ENCODE data around the gene IL17C.

The IL17C gene

DNA sequence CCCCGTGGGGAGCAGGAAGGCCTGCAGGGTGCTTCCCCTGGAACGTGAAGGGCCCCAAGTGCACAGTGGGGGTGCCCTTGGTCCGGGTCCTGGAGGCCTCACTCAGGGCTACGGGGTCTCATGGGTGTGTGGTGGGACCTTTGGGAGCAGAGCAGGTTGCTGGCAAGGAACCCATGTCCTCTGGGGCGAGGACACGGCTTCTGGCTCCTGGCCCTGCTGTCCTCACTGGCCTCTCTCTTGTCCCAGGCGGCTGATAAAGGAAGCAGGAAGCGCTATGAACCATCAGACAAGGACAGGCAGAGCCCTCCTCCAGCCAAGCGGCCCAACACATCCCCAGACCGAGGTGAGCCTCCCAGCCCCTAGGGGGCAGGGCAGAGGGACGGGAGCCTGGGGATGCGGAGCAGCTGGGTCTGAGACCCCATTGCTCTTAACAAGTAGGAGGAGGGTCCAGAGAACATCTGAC, 9.8 kb upstream of the IL17C start:
- no peak for FAIRE-seq

DNA sequence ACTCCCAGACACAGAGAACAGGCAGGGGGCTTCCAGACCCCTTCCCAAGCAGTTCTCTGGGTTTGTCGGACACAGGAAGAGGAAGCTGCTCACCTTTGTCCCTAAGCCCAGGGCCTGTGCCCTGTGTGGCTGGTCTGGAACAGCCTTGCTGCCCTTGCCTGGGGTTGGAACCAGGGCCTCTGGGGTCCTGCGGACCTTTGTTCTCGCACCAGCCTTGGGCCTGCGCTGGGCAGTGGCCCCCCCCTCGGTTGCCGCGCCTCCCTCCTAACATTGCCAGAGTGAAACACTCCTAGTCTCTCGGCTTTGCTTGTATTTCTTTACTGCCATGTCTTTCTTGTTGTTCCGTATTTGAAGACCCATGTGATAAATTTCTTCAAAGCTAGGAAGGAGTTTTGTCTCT, 8.5 kb upstream of the IL17C start:
- FAIRE-seq = no peak

DNA sequence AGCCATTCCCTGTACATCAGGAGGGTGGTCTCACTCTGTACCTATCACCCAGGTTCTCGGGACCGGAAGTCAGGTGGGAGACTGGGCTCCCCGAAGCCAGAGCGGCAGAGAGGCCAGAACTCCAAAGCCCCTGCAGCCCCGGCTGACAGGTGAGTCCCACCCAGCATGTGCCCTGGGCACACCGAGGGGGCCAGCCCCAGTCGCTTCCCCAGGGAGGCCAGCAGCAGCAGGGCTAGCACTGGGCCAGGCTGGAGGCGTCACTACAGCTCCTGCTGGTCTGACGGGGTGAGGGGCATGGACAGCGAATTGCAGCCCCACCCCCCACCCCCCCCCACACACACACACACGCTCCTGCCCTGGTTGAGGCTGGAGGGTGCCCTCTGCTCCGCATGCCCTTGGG, 7.9 kb upstream of the IL17C start:
- no peak for FAIRE-seq

DNA sequence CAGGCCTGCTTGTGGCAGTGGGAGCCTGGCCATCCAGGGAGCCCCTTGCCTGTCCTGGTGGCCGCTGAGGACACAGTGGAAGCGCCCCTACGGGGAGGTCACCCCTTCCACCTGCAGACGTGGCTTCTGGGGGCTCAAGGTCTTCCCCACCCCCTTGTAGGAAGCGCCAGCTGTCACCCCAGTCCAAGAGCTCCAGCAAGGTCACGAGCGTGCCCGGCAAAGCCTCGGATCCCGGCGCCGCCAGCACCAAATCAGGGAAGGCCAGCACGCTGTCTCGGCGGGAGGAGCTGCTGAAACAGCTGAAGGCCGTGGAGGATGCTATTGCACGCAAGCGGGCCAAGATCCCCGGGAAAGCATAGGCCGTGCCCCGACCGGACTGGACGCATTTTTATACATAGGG, 7.4 kb upstream of the IL17C start:
- FAIRE-seq = no peak

DNA sequence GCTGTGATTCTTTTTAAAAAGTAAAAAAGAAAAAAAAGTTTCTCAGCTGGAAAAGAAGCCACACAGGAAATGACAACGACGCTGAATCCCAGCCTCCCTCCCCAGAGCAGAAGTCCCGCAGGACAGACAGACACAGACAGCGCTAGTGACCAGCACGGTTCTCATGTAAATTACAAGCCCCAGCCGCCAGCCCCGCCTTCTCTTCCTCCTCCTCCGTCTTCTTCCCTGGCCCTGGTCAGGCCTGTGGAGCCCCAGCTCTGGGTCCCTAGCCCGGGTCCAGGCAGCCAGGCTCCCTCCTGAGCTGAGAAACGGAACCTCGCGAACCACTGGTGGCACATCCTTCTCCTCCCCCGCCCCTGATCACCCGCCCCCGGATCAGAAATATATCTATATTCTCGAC, 7.0 kb upstream of the IL17C start:
- no peak for FAIRE-seq

DNA sequence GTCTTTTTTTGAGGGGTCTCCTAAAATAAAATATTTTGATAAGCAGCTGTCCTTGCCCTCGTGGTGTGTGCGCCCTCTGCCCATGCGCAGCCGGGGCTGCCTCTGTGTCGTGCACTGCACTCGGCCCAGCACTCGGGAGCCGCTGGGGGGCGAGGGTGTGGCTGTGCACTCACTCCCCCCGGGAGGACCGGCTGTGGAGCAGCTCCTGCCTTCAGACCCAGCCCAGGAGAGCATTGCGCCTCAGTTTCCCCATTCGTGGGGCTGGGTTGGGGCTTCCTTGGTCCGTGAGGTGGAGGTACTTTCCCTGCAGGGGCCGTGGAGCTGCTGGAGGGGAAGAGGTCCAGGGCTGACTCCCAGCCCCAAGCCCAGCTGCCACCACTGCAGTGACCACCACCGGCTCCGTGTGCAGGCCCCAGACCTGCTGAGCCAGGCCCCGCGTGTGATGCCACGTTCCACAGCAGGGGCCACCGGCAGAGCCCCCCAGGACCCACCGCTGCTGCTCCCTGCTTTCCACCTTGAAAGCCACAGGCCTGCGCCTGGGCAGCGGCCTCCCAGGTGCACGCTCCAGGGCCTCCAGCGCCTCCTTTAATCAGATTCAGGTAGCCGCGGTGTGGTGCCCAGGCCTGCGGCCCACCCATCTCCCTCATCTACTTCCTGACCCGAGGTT, 6.3 kb upstream of the IL17C start:
- no peak for FAIRE-seq

DNA sequence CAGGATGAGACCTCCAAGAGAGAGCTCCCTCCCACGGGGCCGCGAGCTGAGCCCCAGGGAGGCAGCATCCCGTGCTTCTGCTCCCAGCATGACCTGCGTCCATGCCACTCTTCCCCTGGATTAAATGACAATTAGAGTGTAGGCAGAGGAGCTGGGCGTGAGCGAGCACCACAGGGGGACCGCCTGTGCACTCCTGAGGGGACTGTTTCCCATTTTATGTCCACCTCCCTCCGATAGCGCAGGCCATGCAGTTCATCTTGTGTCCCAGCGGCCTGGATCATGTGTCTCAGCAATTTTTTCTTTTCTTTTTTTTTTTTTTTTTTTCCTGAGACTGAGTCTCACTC, 5.8 kb upstream of the IL17C start:
- no peak for FAIRE-seq

DNA sequence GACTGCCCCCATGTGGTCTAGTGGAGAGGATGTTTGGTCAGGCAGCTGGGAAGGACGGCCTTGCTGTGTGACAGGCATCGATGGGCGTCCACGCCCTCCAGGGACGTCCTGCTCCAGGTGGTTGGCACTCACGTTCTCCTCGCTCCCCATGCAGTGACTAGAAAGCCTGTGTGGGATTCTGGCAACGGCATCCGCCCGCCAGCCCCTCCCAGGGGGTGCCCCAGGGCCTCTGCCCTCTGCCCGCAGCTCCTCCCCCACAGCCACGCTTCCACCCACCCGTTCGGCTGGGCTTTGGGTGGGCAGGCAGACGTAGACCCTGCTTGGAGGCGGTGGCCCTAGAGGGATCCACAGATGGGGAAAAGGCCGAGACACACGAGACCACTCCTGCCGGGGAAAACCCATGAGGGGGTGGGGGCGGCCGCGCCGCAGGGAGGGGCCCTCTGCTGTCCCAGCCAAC, 4.7 kb upstream of the IL17C start:
- no peak for FAIRE-seq

DNA sequence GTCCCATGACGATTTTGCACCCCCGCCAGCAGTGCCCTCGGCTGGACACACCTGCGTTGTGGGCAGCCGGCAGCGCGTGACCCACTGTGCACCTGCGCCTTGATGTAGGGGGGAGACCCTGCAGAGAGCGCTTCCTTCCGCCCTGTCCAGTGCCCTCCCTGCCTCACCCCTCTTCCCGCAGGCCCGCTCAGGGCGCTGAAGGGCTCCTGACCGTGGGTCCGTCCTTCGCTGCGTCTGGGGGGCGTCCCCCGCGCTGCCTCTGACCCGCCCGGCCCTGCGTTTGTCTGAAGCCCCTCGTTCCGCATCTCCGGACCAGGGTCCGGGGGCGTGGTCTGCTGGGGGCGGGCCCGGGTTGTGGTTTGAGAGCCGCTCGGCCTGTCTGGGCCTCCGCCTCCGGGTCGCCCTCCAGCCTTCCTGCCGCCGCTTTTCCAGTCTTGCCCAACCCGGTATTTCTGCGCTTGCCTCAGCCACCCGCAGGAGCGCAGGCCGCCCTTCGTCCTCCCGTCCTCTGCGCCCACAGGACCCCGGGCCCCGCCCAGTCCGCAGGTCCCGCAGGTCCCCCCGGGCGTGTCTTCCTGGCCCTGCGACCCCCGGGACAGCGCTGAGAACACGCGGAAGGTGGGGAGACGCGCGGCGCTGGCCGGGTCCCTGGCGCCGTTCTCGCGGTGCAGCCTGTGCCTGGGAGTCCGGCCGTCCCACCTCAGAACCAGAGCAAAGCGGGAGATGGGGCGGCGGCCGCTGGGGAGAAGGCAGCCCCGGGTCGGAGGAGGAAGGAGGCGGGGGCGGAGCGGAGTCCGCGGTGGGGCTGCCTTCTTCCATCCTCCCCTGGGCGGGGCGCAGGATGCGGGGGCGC, 4.0 kb upstream of the IL17C start:
- no peak for FAIRE-seq

DNA sequence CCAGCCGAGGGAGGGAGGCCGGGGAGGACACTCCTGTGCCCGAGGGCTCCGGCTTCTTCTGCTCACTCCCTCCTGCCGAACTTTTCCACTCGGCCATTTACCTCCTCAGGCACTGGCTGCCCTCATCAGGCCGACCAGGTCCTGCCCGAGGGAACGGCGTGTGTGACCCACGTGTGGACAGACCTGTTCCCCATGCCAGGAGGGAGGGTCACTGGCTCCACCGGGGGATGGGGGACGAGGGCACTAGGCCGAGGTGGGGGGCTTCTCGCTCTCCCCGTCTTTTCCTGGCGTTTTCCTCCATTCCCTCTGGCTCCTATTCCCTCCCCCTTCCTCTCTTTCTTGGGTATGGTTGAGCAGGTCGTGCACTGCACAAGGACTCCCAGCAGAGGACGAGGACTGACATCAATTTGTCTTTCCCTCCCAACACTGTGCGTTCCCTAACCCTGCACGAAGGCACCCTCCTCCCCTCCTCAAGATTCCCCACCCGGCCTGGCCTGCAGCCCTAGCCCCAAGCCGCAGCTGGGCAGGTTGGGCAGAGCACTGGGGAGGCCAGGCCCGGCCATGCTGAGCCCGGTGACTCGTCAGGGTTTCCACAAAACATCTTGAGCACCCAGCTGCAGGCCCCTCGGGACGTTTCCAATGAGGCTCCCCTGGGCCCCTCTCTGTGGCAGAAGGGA, 3.2 kb upstream of the IL17C start:
- FAIRE-seq = no peak

DNA sequence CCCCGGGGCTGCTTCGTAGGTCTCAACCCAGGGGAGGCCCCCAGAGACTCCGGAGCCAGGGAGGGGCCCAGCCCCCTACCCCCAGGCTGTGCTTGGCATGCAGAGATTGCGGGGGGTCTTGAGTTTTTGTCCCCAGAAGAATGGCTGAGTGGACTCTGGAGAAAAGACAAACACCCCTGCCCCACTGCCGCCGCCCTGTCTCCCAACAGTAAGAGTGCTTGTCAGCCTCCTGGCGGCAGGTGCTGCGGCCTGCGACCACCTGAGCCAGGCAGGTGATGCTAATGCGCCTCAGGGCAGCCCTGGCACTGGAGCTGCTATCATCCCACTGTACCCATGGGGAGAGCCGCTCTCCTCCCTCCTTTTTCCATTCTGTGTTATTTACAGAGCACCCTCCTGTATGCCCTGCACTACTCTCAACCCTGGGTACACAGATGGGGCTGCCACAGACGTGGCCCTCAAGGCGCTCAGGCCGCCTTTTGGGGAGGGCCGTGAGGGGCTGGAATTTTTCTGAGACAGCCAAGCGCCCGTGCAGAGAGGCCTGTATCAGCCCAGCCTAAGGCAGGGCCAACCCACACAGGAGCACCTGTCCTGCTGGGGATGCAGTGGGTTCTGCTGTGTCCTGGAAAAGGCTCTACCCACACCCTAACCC, 2.6 kb upstream of the IL17C start:
- no peak for FAIRE-seq

DNA sequence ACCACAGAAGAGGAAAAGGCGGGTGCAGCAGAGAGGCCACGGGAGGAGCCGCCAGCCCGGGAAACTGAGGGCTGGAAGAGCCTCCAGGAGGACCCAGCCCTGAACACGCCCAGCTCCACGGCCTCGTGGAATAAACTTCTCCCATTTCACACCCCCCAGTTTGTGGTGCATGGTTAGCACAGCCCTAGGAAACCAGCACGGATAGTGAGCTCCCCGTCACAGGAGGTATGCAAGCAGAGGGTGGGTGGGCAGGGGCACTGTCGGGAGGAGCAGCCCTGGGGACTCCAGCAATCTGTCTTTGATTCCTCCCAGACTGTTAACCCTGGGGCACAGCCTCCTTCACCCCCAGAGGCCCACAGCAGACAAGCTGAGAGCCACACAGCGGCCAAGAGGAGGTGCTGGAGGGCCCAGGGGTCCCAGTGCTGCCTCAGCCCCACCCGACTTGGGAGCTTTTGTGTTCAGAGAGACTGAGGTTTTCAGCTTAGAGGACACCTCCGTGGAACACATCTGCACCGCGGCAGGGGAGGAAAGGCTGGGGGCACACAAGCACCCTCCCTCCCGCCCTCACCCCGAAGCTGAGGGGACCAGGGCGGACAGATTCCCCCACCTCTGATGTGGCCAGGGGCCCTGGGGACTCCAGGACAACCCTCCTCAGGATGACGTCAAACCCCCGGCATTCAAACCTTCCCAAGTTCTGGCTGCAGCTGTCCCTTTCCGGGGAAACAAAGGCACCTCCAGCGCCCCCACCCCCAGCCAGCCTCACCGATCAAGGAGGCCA, 1.7 kb upstream of the IL17C start:
- no peak for FAIRE-seq

DNA sequence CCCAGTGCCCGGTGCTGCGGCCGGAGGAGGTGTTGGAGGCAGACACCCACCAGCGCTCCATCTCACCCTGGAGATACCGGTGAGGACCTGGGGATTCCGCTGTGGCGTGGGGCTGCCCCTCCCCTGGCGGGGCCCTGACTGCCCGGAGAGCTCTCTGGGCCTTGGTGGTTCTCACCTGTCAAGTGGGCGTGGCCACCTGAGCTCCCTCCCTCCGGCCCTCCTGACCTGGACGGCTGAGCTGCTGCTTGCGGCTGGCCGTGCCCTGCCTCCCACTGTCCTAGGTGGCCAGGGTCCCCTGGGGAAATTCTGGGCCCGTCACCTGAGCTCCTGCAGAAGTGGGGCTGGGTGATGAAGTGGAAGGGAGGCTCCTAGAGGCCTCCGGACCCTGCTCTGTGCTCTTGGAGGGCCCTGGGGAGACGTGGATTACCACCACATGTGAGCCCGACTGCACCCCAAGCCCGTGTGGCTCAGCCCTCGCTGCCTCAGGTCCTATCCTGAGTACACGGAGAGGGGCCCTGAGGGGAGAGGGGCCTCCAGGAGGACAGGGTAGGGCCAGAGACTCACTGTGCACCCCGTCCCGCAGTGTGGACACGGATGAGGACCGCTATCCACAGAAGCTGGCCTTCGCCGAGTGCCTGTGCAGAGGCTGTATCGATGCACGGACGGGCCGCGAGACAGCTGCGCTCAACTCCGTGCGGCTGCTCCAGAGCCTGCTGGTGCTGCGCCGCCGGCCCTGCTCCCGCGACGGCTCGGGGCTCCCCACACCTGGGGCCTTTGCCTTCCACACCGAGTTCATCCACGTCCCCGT, 1.1 kb downstream of the IL17C start:
- FAIRE-seq = no peak

DNA sequence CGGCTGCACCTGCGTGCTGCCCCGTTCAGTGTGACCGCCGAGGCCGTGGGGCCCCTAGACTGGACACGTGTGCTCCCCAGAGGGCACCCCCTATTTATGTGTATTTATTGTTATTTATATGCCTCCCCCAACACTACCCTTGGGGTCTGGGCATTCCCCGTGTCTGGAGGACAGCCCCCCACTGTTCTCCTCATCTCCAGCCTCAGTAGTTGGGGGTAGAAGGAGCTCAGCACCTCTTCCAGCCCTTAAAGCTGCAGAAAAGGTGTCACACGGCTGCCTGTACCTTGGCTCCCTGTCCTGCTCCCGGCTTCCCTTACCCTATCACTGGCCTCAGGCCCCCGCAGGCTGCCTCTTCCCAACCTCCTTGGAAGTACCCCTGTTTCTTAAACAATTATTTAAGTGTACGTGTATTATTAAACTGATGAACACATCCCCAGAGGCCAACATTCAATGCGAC, 1.7 kb downstream of the IL17C start:
- no peak for FAIRE-seq

DNA sequence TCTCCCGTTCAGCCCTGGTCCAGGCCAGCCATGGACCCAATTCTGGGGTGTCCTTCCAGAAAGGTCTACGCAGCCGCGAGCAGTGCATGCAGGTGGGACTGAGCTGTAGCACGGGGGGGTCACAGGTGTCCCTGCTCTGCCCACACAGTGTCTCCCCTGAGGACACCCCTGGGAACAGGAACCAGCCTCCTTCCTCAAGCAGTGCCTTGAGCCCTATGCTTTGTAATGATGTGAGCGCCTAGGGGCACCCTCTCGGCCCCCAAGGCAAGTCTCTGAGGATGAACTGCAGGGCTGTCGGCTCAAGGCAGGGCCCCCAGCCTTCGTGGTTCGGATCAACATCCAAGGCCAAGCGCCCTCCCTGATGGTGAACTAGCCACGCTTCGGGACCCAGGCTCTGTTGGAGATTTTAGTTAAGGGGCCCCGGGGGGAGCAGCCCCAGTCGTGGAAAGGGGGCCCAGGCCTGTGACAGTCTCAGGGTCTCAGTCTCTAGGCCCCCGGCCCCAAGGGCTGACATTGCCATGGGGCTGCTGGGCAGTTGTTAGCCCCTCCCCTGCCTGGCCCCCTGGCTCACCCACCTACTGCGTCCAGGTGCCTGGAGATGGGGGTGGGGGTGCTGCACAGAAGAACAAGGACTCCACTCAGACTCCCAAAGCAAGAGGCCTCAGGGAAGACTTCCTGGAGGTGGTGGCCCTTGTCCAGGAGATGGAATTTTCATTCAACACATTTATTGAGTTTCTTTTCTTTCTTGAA, 2.3 kb downstream of the IL17C start:
- FAIRE-seq = no peak

DNA sequence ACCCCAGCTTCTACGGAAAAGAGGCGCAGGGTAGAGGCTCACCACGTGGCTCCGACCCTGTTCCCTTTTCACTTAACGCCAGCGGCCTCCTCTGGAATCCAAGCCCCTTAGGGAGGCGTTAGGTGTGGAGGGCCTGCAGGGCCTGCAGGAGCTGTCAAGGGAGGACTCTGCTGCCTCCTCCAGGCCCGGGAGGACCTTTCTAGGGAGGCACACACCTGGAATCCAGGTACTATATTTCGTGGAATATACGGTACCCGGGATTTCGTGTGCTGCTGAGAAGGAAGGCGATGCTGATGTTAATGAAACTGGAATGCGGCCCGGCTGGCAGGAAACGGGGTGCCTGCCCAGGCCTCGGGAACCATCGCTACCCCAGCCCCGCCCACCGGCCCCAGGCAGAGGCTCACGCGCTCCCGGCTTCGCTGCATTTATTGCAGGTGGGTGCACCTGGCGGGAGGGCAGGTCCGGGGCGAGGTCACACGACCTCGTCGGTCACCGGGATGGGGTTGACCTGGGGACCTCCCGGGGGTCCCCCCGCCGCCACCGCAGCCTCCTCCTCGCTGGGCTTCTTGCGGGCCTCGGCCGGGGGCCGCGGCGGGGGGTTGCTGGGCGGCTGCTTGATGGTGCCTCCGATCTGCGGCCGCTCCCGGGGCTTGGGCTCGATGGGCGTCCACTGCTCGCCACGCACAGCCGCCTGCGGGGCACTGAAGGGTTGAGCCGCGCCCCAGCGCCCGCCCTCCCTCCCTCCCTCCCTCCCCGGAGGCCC, 4.7 kb downstream of the IL17C start:
- FAIRE-seq = no peak

DNA sequence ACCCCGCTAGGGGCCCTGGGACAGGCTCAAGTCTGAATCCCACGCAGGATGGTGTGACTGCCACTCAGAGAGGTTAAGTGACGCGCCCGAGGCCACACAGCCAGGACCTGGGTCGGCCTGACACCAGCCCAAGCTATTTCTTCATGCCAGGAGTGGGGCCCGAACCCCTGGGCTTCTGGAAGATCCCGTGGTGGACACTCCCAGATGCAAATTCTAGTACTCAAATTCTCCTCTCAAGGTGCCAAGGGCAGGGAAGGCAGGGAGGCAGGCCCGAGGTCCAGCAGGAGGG, 5.2 kb downstream of the IL17C start:
- no peak for FAIRE-seq

DNA sequence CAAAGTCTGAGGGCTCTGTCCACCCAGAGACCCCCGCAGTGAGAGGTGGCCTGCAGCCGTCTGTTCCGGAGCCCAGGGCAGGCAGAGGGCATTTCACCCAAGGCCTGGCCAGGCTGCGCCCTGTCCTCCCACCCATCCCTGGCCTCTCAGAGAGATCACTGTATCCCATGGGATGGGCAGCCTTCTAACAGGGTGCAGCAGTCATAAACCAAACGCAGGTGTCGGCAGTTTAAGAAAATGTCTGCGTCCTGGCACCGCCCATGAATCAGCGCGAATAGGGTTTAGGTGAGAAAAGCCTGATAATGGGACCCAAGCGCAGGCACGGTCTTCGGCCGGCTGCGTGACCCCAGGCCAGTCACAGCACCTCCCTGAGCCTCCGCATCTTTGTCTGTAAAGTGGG, 7.1 kb downstream of the IL17C start:
- no peak for FAIRE-seq

DNA sequence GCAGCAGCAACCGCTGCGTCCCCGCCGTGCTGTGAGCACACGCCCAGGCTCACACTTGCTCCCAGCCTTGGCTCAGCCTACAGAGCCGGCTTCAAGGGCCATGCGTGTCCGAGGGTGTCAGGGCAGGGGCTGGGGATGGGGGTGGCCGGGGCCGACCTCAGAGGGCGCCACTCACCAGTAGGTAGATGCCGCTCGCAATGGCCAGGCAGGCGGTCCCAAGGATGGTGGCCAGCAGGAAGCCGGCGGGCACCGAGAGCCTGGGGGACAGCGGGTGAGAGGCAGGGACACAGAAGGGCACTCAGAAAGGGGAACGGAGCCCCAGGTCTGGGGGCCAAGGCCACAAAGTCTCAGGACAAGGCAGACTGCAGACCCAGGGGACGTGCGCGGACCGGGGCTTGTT, 7.6 kb downstream of the IL17C start:
- FAIRE-seq = no peak

DNA sequence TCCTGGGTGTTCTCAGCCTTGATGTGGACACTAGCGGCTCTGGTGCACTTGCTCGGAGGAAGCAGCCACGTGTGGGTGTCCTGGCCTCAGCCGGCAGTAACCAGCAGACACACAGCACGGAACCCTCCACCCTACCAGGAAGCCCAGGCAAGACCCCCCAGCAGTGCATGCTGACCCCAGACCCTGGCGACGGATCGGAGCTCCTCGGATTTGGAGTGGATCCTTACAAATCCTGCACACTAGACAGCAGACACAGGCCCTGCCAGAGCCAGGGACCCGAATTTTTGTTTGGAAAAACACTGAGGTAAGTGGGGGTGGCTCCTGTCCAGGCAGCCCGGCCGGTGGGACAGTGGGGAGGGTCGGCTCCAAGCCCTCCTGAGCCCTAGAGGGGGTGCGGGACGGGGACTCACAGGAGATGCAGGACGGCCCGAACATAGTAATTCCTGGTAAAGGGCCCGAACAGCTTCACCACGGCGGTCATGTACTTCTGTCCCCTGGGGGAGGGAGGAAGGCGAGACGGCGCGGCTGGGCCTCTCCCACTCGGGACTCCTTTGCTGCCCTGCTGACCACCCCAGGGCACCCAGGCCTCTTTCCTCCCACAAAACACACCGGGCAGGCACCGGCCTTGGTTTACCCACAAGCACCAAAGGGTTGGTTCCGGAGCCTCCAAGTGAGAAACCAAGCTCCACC, 8.1 kb downstream of the IL17C start:
- FAIRE-seq = no peak
